Fibroblast of peridontal ligament (primary cell): ENCODE data around the gene LETM1.

ENCODE experiments used
- DNase-seq: peaks from one replicate; pipeline ENCODE4 v3.0.0-alpha.2; 2010; ENCODE audit errors: extremely low read depth

LETM1 gene

GRCh38 chr4:1872870-1873269 is 16.9 kb upstream of the LETM1 start:
- peak; percentile 66 for DNase-seq

- no peak for DNase-seq
These were observed 15.6 kb upstream of the LETM1 start for GRCh38 chr4:1871471-1872021.

- DNase-seq: peak; percentile 79
These were observed 14.9 kb upstream of the LETM1 start, which contains the start of gene NSD2 for GRCh38 chr4:1870578-1871443. TSS of gene NSD2 (plus strand) at chr4:1871393. CDS start at chr4:1900655, 29,262 bp downstream.

- peak; percentile 60 for DNase-seq
These were observed 14.3 kb upstream of the LETM1 start for GRCh38 chr4:1870328-1870577.

GRCh38 chr4:1869530-1870327 is 13.8 kb upstream of the LETM1 start:
- no peak for DNase-seq

GRCh38 chr4:1868912-1869311 is 13.0 kb upstream of the LETM1 start:
- DNase-seq: no peak

GRCh38 chr4:1868293-1868692 is 12.3 kb upstream of the LETM1 start:
- no peak for DNase-seq

GRCh38 chr4:1866189-1866661 is 10.3 kb upstream of the LETM1 start:
- no peak for DNase-seq

- no peak for DNase-seq
These were observed 8.4 kb upstream of the LETM1 start for GRCh38 chr4:1864076-1865008.

- DNase-seq: no peak
These were observed 7.5 kb upstream of the LETM1 start for GRCh38 chr4:1863297-1864033.

GRCh38 chr4:1862961-1863296 is 7.0 kb upstream of the LETM1 start:
- DNase-seq: no peak

GRCh38 chr4:1862055-1862911 is 6.3 kb upstream of the LETM1 start:
- DNase-seq: no peak

GRCh38 chr4:1859389-1859753 is 3.4 kb upstream of the LETM1 start:
- no peak for DNase-seq

- no peak for DNase-seq
These were observed 2.0 kb upstream of the LETM1 start for GRCh38 chr4:1857931-1858330.

GRCh38 chr4:1856943-1857699 is 1.2 kb upstream of the LETM1 start:
- no peak for DNase-seq

GRCh38 chr4:1855333-1856070 is 454 bp downstream of the LETM1 start:
- DNase-seq: no peak

GRCh38 chr4:1854752-1855151 is 1.2 kb downstream of the LETM1 start:
- no peak for DNase-seq

- no peak for DNase-seq
These were observed 2.9 kb downstream of the LETM1 start for GRCh38 chr4:1852904-1853623.
